ENCODE measurements around the gene LTBR. TPM values are rescaled to one million over a fixed set of nuclear protein-coding genes. Genes with fewer than 3 reads are reported as not detected.

LTBR gene
- polyA plus RNA-seq, 1 donor from 2014 or later = not detected

DNA sequence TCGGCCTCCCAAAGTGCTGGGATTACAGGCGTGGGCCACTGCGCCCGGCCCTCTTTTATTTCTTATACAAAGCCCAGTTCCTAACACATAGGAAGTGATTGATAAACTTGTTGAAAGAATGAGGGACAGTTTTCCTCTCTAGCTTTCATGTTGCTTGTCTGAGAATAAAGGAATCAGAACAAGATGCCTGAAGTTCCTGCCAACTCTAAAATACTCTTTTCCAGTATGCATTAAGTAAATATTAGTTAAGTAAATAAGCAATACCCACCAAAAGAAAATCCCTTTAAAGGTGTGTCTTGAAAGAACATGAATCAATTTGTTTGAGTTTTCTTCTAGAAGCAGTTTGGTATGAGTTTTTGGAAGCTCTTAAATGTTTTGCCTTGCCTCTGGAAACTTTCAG is 36.4 kb downstream of the LTBR start:
- no peaks in the 10 kb centered on the region for H4K20me1 ChIP-seq (ENCODE audit: insufficient read depth)
- no peak for TF ChIP-seq EP300 (conservative IDR thresholded peaks at IDR 0.05; ENCODE audit: poor library complexity, severe bottlenecking)
- no peak for TF ChIP-seq POLR2AphosphoS5 (IDR thresholded peaks at IDR 0.05)
- TF ChIP-seq, protein P1, sequence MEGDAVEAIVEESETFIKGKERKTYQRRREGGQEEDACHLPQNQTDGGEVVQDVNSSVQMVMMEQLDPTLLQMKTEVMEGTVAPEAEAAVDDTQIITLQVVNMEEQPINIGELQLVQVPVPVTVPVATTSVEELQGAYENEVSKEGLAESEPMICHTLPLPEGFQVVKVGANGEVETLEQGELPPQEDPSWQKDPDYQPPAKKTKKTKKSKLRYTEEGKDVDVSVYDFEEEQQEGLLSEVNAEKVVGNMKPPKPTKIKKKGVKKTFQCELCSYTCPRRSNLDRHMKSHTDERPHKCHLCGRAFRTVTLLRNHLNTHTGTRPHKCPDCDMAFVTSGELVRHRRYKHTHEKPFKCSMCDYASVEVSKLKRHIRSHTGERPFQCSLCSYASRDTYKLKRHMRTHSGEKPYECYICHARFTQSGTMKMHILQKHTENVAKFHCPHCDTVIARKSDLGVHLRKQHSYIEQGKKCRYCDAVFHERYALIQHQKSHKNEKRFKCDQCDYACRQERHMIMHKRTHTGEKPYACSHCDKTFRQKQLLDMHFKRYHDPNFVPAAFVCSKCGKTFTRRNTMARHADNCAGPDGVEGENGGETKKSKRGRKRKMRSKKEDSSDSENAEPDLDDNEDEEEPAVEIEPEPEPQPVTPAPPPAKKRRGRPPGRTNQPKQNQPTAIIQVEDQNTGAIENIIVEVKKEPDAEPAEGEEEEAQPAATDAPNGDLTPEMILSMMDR (IDR thresholded peaks at IDR 0.05; ENCODE audit: poor library complexity, severe bottlenecking) = no peak
- TF ChIP-seq MXI1 (conservative IDR thresholded peaks at IDR 0.05; ENCODE audit: poor library complexity, severe bottlenecking) = no peak
- TF ChIP-seq EZH2 (IDR thresholded peaks at IDR 0.05; ENCODE audit: borderline replicate concordance, insufficient read depth, low read length, poor library complexity, severe bottlenecking) = no peak
- no peak for TF ChIP-seq TAF1 (IDR thresholded peaks at IDR 0.05; ENCODE audit: low read depth)
- TF ChIP-seq SMC3 (conservative IDR thresholded peaks at IDR 0.05; ENCODE audit: poor library complexity) = no peak
- TF ChIP-seq, protein P2, sequence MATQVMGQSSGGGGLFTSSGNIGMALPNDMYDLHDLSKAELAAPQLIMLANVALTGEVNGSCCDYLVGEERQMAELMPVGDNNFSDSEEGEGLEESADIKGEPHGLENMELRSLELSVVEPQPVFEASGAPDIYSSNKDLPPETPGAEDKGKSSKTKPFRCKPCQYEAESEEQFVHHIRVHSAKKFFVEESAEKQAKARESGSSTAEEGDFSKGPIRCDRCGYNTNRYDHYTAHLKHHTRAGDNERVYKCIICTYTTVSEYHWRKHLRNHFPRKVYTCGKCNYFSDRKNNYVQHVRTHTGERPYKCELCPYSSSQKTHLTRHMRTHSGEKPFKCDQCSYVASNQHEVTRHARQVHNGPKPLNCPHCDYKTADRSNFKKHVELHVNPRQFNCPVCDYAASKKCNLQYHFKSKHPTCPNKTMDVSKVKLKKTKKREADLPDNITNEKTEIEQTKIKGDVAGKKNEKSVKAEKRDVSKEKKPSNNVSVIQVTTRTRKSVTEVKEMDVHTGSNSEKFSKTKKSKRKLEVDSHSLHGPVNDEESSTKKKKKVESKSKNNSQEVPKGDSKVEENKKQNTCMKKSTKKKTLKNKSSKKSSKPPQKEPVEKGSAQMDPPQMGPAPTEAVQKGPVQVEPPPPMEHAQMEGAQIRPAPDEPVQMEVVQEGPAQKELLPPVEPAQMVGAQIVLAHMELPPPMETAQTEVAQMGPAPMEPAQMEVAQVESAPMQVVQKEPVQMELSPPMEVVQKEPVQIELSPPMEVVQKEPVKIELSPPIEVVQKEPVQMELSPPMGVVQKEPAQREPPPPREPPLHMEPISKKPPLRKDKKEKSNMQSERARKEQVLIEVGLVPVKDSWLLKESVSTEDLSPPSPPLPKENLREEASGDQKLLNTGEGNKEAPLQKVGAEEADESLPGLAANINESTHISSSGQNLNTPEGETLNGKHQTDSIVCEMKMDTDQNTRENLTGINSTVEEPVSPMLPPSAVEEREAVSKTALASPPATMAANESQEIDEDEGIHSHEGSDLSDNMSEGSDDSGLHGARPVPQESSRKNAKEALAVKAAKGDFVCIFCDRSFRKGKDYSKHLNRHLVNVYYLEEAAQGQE (IDR thresholded peaks at IDR 0.05; ENCODE audit: borderline replicate concordance) = no peak

DNA sequence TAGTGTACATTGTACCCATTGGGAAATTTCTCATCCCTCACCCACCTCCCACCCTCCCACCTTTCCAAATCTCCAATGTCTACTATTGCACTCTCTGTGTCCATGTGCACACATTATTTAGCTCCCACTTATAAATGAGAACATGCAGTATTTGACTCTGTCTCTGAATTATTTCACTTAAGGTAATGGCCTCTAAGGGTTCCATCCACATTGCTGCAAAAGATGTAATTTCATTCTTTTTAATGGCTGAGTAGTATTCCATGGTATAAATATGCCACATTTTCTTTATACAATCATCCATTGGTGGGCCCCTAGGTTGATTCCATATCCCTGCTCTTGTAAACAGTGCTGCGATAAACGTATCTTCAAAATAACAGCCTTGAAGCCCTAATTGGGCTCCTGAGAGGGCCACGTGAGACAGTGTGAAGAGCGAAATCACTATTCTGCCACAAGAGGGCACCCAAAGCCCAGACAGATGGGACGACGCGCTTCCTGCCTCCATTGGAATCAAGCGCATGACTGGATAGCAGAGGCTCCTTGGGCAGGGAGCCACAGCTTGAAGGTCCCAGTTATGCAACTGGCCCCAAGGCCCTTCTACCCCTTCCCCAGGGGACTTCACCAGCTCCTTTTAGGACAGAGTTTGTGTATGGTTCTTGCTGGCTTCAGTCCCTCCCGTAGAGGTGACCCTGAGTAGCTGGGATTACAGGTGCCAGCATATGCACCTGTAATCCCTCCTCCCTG is 39.5 kb downstream of the LTBR start:
- no peaks in the 10 kb centered on the region for H3K79me2 ChIP-seq (replicated peaks; ENCODE audit: insufficient read depth, low read length)
- no peaks in the 10 kb centered on the region for H4K20me1 ChIP-seq (ENCODE audit: insufficient read depth)
- no peak overlapping the region for H3K9ac ChIP-seq (ENCODE audit: low read length)
- no peaks in the 10 kb centered on the region for H3K27me3 ChIP-seq (ENCODE audit: insufficient read depth, low read depth, low read length)
- no peaks in the 10 kb centered on the region for H3K36me3 ChIP-seq (ENCODE audit: insufficient read depth, low read length)
- H3K4me3 ChIP-seq (ENCODE audit: low read length) = no peak overlapping the region
- H3K9me3 ChIP-seq (ENCODE audit: low read length) = no peaks in the 10 kb centered on the region
- H3K27ac ChIP-seq (ENCODE audit: low read length) = no peak overlapping the region
- H3F3A ChIP-seq (ENCODE audit: insufficient read depth, low read length, poor library complexity, severe bottlenecking) = no peaks in the 10 kb centered on the region
- H3K9me2 ChIP-seq (ENCODE audit: insufficient read depth, low read length) = no peaks in the 10 kb centered on the region
- H2AFZ ChIP-seq (ENCODE audit: low read depth, low read length) = no peak overlapping the region
- no peak for TF ChIP-seq POLR2AphosphoS5 (IDR thresholded peaks at IDR 0.05)
- peak; percentile 60 for TF ChIP-seq SMC3 (conservative IDR thresholded peaks at IDR 0.05; ENCODE audit: poor library complexity)
- TF ChIP-seq RAD21 (conservative IDR thresholded peaks at IDR 0.05) = peak; percentile 69
- TF ChIP-seq, protein P1 (IDR thresholded peaks at IDR 0.05; ENCODE audit: poor library complexity, severe bottlenecking) = peak; percentile 62
- no peak for TF ChIP-seq MXI1 (conservative IDR thresholded peaks at IDR 0.05; ENCODE audit: poor library complexity, severe bottlenecking)
- no peak for TF ChIP-seq EP300 (conservative IDR thresholded peaks at IDR 0.05; ENCODE audit: poor library complexity, severe bottlenecking)
- H3K4me2 ChIP-seq (ENCODE audit: low read length) = no peak overlapping the region

More for the DNA sequence above, 36.4 kb downstream of the LTBR start:
- no peaks in the 10 kb centered on the region for H3K27me3 ChIP-seq (ENCODE audit: insufficient read depth, low read depth, low read length)
- H3K4me2 ChIP-seq (ENCODE audit: low read length) = no peak overlapping the region
- no peak overlapping the region for H3K4me3 ChIP-seq (ENCODE audit: low read length)
- H3K79me2 ChIP-seq (replicated peaks; ENCODE audit: insufficient read depth, low read length) = no peaks in the 10 kb centered on the region
- no peaks in the 10 kb centered on the region for H3K9me3 ChIP-seq (ENCODE audit: low read length)
- H3K9me2 ChIP-seq (ENCODE audit: insufficient read depth, low read length) = no peaks in the 10 kb centered on the region
- no peaks in the 10 kb centered on the region for H3K36me3 ChIP-seq (ENCODE audit: insufficient read depth, low read length)
- H3F3A ChIP-seq (ENCODE audit: insufficient read depth, low read length, poor library complexity, severe bottlenecking) = no peaks in the 10 kb centered on the region
- H2AFZ ChIP-seq (ENCODE audit: low read depth, low read length) = no peak overlapping the region
- H3K9ac ChIP-seq (ENCODE audit: low read length) = no peak overlapping the region
- H3K27ac ChIP-seq (ENCODE audit: low read length) = no peak overlapping the region
